Subcutaneous abdominal adipose tissue (tissue), 5 donors: ENCODE results near the gene BCL10.

Source experiments
- H3K27ac ChIP-seq: one replicate; pipeline ENCODE4 v1.7.0; 2013; ENCODE audit warnings: low read depth, mild to moderate bottlenecking, inconsistent platforms, low read length, moderate library complexity
- H3K27me3 ChIP-seq, 5 donors: one replicate each; pipeline ENCODE4 v1.7.0; 2013; ENCODE audit warnings: low read length in 5 of 5, inconsistent platforms in 1 of 5; ENCODE audit not compliant: control insufficient read depth in 5 of 5, insufficient read depth in 4 of 5
- H3K36me3 ChIP-seq, 5 donors: one replicate each; pipeline ENCODE4 v1.7.0; 2013; ENCODE audit warnings: low read length in 5 of 5; ENCODE audit not compliant: control insufficient read depth in 5 of 5, insufficient read depth in 5 of 5
- H3K4me1 ChIP-seq, 5 donors: one replicate each; pipeline ENCODE4 v1.7.0; 2013; ENCODE audit warnings: low read length in 5 of 5, mild to moderate bottlenecking in 3 of 5, moderate library complexity in 1 of 5; ENCODE audit not compliant: control insufficient read depth in 5 of 5, insufficient read depth in 5 of 5
- H3K4me3 ChIP-seq, 5 donors: one replicate each; pipeline ENCODE4 v1.7.0; 2013; ENCODE audit warnings: low read length in 5 of 5, low read depth in 1 of 5
- H3K9ac ChIP-seq, 5 donors: one replicate each; pipeline ENCODE4 v1.7.0; 2013; ENCODE audit warnings: low read length in 5 of 5, mild to moderate bottlenecking in 4 of 5, moderate library complexity in 3 of 5
- H3K9me3 ChIP-seq, 5 donors: one replicate each; pipeline ENCODE4 v1.7.0; 2013; ENCODE audit warnings: low read length in 5 of 5; ENCODE audit not compliant: control insufficient read depth in 5 of 5
- donor health status: healthy.
- donor health status: healthy.
- donor health status: healthy.
- donor health status: healthy.
- donor health status: healthy.

The BCL10 gene

DNA sequence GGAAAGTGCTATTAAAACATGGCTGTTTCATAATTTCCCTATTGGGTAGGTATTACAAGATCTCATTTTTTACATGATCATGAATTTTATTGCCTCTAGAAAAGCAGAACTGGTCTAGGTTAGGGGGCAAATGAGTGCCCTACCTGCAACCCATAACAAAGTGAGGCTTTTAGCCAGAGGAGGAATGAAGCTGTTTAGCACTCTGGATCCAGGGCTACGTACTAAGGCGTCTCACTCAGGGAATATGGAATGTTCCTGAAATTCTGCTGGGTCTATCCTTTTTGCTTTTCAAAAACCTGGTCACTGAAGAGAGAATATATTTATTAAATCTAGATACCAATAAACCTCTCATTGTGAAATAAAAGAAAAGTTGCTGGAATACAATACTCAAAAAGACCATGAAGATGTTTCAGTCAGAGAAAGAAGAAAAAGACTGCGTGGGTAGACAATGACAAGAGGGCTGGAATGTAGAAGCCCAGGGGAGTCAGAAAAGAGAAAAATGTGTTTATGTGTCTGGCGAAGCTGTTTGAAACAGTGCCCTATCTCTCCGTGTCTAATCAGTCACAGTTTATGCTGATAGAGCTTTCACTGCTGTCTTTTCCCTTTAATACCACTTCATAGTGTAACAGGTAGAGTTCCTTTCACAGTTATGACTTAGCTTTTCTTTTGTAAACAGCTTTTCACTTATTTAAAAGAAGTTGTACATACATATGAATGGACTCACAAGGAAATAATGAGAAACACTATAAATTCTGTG is 50.6 kb downstream of the BCL10 start:
- Histone ChIP-seq H3K9me3 (no peaks in the 10 kb centered on the region), H3K27me3 (no peaks in the 10 kb centered on the region), H3K36me3 (no peaks in the 10 kb centered on the region), H3K4me3 (no peak overlapping the region), H3K9ac (no peak overlapping the region), H3K4me1 (peaks cover 0 to 11% (median 7%) of the 10 kb centered on the region in 5 donors), H3K27ac (no peak overlapping the region)

GRCh38 chr1:85224734-85225623 is 51.5 kb downstream of the BCL10 start:
- H3K27ac ChIP-seq, result no peak overlapping the region
- H3K9ac ChIP-seq, result no peak overlapping the region
- no peaks in the 10 kb centered on the region for H3K9me3 ChIP-seq
- H3K36me3 ChIP-seq, result no peaks in the 10 kb centered on the region
- H3K4me3 ChIP-seq, result no peak overlapping the region
- H3K4me1 ChIP-seq, result peaks cover 0 to 5% (median 0%) of the 10 kb centered on the region in 5 donors
- H3K27me3 ChIP-seq, result no peaks in the 10 kb centered on the region

- Histone ChIP-seq H3K9me3 (no peaks in the 10 kb centered on the region), H3K36me3 (no peaks in the 10 kb centered on the region), H3K4me1 (peaks cover 0 to 5% (median 0%) of the 10 kb centered on the region in 5 donors), H3K27me3 (no peaks in the 10 kb centered on the region), H3K9ac (no peak overlapping the region), H3K4me3 (no peak overlapping the region), H3K27ac (no peak overlapping the region)
Observed at GRCh38 chr1:85224295-85224694, 52.1 kb downstream of the BCL10 start.

DNA sequence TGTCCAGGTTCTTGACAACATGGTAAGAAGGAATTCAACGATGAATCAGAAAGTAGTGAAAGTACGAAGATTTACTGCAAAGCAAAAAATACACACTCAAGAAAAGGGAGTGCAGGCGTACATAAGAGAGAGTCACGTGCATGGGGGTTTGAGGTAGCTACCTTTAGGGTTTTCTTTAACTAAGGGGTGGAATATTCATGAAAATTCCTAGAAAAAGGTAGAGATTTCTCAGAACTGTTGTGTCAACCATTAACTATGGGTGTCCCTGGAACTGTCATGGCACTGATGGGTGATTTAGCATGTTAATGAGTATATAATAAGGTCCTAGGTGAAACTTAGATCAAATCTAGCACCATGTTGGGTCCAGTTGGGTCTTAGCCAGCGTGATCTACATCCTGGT is 53.1 kb downstream of the BCL10 start:
- no peak overlapping the region for H3K4me3 ChIP-seq
- no peaks in the 10 kb centered on the region for H3K9me3 ChIP-seq
- peaks cover 0 to 5% (median 0%) of the 10 kb centered on the region in 5 donors for H3K4me1 ChIP-seq
- no peak overlapping the region for H3K9ac ChIP-seq
- H3K27ac ChIP-seq, result no peak overlapping the region
- H3K36me3 ChIP-seq, result no peaks in the 10 kb centered on the region
- H3K27me3 ChIP-seq, result no peaks in the 10 kb centered on the region

DNA sequence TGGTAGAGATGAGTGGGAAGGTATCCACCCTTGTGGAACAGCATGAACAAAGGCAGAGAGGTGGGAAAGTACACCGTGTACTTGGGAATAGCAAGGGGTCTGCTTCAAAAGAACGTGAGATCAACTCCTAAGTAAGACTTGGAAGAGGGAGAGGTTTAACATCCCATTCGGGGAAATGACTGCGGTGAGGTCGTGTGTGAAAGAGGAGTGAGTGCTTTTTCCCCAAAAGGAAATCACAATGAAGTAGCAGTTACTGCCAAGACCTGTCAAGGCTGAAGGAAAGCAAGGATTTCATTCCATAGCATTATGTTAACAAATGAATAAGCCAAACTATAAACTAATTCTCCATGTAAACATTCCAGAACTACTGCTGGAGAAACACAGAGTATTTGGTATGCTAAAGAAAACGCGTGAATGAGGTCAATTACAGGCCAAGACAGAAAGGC is 55.7 kb downstream of the BCL10 start:
- Histone ChIP-seq H3K4me3 (no peak overlapping the region), H3K4me1 (peaks cover 0 to 3% (median 0%) of the 10 kb centered on the region in 5 donors), H3K9ac (no peak overlapping the region), H3K9me3 (no peaks in the 10 kb centered on the region), H3K27ac (no peak overlapping the region), H3K27me3 (no peaks in the 10 kb centered on the region), H3K36me3 (no peaks in the 10 kb centered on the region)

- Histone ChIP-seq H3K27me3 (no peaks in the 10 kb centered on the region), H3K4me3 (no peak overlapping the region), H3K36me3 (no peaks in the 10 kb centered on the region), H3K27ac (no peak overlapping the region), H3K9ac (no peak overlapping the region), H3K9me3 (no peaks in the 10 kb centered on the region), H3K4me1 (no peaks in the 10 kb centered on the region)
Observed at GRCh38 chr1:85219853-85220610, 56.4 kb downstream of the BCL10 start.

DNA sequence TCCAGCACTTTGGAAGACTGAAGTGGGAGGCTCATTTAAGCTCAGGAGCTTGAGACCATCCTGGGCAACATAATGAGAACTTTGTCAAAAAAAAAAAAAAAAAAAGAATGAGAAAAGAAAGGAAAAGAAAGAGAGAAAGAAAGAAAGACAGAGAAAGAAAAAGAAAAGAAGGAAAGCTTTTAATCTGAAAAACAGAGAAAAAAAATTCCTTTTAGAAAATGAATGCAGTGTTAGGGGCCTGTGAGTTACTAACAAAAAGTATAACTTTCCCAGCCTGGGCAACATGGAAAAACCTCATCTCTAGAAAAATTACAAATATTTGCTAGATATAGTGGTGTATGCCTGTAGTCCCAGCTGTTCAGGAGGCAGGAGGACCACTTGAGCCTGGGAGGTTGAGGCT is 59.7 kb downstream of the BCL10 start:
- Histone ChIP-seq H3K36me3 (no peaks in the 10 kb centered on the region), H3K4me1 (no peaks in the 10 kb centered on the region), H3K9me3 (no peaks in the 10 kb centered on the region), H3K9ac (no peak overlapping the region), H3K27ac (no peak overlapping the region), H3K4me3 (no peak overlapping the region), H3K27me3 (no peaks in the 10 kb centered on the region)
